ENCODE data around the gene MAP7D2.
"Not testable (repeated sequence)": the region's sequence is repeated elsewhere in the genome, so short reads cannot be mapped to it uniquely, and the experiment has no call there.

MAP7D2 gene

GRCh38 chrX:20139966-20140365 lies 23.3 kb upstream of the MAP7D2 start:
- H3K9ac ChIP-seq (ENCODE audit: low read length): no peak overlapping the region
- H3K36me3 ChIP-seq (ENCODE audit: control insufficient read depth, low read depth, low read length): peaks cover 39% of the 10 kb centered on the region
- no peak overlapping the region for H3K27ac ChIP-seq (ENCODE audit: low read length)
- H3K4me1 ChIP-seq (ENCODE audit: control insufficient read depth, low read depth, low read length): no peaks in the 10 kb centered on the region
- H3K4me3 ChIP-seq (ENCODE audit: low read length): peak overlapping the region; percentile 96
- H3K27me3 ChIP-seq (ENCODE audit: control insufficient read depth, insufficient read depth, low read length): no peaks in the 10 kb centered on the region
- peaks cover 6% of the 10 kb centered on the region for H3K9me3 ChIP-seq (ENCODE audit: control insufficient read depth, low read depth, low read length)

- Histone ChIP-seq H3K36me3 (ENCODE audit: control insufficient read depth, low read depth, low read length) (peaks cover 66% of the 10 kb centered on the region), H3K4me3 (ENCODE audit: low read length) (no peak overlapping the region), H3K27ac (ENCODE audit: low read length) (no peak overlapping the region), H3K9ac (ENCODE audit: low read length) (no peak overlapping the region), H3K4me1 (ENCODE audit: control insufficient read depth, low read depth, low read length) (no peaks in the 10 kb centered on the region), H3K27me3 (ENCODE audit: control insufficient read depth, insufficient read depth, low read length) (no peaks in the 10 kb centered on the region), H3K9me3 (ENCODE audit: control insufficient read depth, low read depth, low read length) (peaks cover 6% of the 10 kb centered on the region)
Observed at GRCh38 chrX:20135944-20136343, 19.2 kb upstream of the MAP7D2 start.

- no peak overlapping the region for H3K27ac ChIP-seq (ENCODE audit: low read length)
- H3K4me1 ChIP-seq (ENCODE audit: control insufficient read depth, low read depth, low read length): no peaks in the 10 kb centered on the region
- no peak overlapping the region for H3K4me3 ChIP-seq (ENCODE audit: low read length)
- peaks cover 4% of the 10 kb centered on the region for H3K9me3 ChIP-seq (ENCODE audit: control insufficient read depth, low read depth, low read length)
- H3K27me3 ChIP-seq (ENCODE audit: control insufficient read depth, insufficient read depth, low read length): no peaks in the 10 kb centered on the region
- peaks cover 71% of the 10 kb centered on the region for H3K36me3 ChIP-seq (ENCODE audit: control insufficient read depth, low read depth, low read length)
- no peak overlapping the region for H3K9ac ChIP-seq (ENCODE audit: low read length)
Observed at GRCh38 chrX:20132666-20133065, 16.0 kb upstream of the MAP7D2 start.

- Histone ChIP-seq H3K36me3 (ENCODE audit: control insufficient read depth, low read depth, low read length) (peaks cover 52% of the 10 kb centered on the region), H3K9me3 (ENCODE audit: control insufficient read depth, low read depth, low read length) (no peaks in the 10 kb centered on the region), H3K27me3 (ENCODE audit: control insufficient read depth, insufficient read depth, low read length) (no peaks in the 10 kb centered on the region)
Observed at GRCh38 chrX:20130357-20130756, 13.7 kb upstream of the MAP7D2 start.

GRCh38 chrX:20129547-20129946 lies 12.8 kb upstream of the MAP7D2 start:
- H3K4me1 ChIP-seq (ENCODE audit: control insufficient read depth, low read depth, low read length): no peaks in the 10 kb centered on the region

More at GRCh38 chrX:20130357-20130756, 13.7 kb upstream of the MAP7D2 start:
- Histone ChIP-seq H3K4me1 (ENCODE audit: control insufficient read depth, low read depth, low read length) (no peaks in the 10 kb centered on the region), H3K27ac (ENCODE audit: low read length) (no peak overlapping the region), H3K9ac (ENCODE audit: low read length) (no peak overlapping the region), H3K4me3 (ENCODE audit: low read length) (no peak overlapping the region)

GRCh38 chrX:20128670-20129069 lies 12.0 kb upstream of the MAP7D2 start:
- Histone ChIP-seq H3K9ac (ENCODE audit: low read length) (no peak overlapping the region), H3K36me3 (ENCODE audit: control insufficient read depth, low read depth, low read length) (peaks cover 49% of the 10 kb centered on the region), H3K4me1 (ENCODE audit: control insufficient read depth, low read depth, low read length) (no peaks in the 10 kb centered on the region), H3K27me3 (ENCODE audit: control insufficient read depth, insufficient read depth, low read length) (no peaks in the 10 kb centered on the region), H3K27ac (ENCODE audit: low read length) (no peak overlapping the region), H3K4me3 (ENCODE audit: low read length) (no peak overlapping the region), H3K9me3 (ENCODE audit: control insufficient read depth, low read depth, low read length) (peaks cover 3% of the 10 kb centered on the region)

More at GRCh38 chrX:20129547-20129946, 12.8 kb upstream of the MAP7D2 start:
- peaks cover 52% of the 10 kb centered on the region for H3K36me3 ChIP-seq (ENCODE audit: control insufficient read depth, low read depth, low read length)
- no peak overlapping the region for H3K9ac ChIP-seq (ENCODE audit: low read length)
- H3K27ac ChIP-seq (ENCODE audit: low read length): no peak overlapping the region
- no peaks in the 10 kb centered on the region for H3K27me3 ChIP-seq (ENCODE audit: control insufficient read depth, insufficient read depth, low read length)
- peaks cover 3% of the 10 kb centered on the region for H3K9me3 ChIP-seq (ENCODE audit: control insufficient read depth, low read depth, low read length)
- no peak overlapping the region for H3K4me3 ChIP-seq (ENCODE audit: low read length)

GRCh38 chrX:20127440-20127839 lies 10.7 kb upstream of the MAP7D2 start:
- not testable (repeated sequence) for H3K9me3 ChIP-seq (ENCODE audit: control insufficient read depth, low read depth, low read length); H3K9ac ChIP-seq (ENCODE audit: low read length); H3K27me3 ChIP-seq (ENCODE audit: control insufficient read depth, insufficient read depth, low read length); H3K27ac ChIP-seq (ENCODE audit: low read length); H3K4me3 ChIP-seq (ENCODE audit: low read length); H3K4me1 ChIP-seq (ENCODE audit: control insufficient read depth, low read depth, low read length)
- peaks cover 36% of the 10 kb centered on the region for H3K36me3 ChIP-seq (ENCODE audit: control insufficient read depth, low read depth, low read length)

GRCh38 chrX:20126833-20127232 lies 10.1 kb upstream of the MAP7D2 start:
- H3K4me1 ChIP-seq (ENCODE audit: control insufficient read depth, low read depth, low read length); H3K9ac ChIP-seq (ENCODE audit: low read length); H3K27ac ChIP-seq (ENCODE audit: low read length); H3K9me3 ChIP-seq (ENCODE audit: control insufficient read depth, low read depth, low read length); H3K4me3 ChIP-seq (ENCODE audit: low read length); H3K27me3 ChIP-seq (ENCODE audit: control insufficient read depth, insufficient read depth, low read length): not testable (repeated sequence)
- H3K36me3 ChIP-seq (ENCODE audit: control insufficient read depth, low read depth, low read length): peaks cover 30% of the 10 kb centered on the region

GRCh38 chrX:20124964-20125363 lies 8.3 kb upstream of the MAP7D2 start:
- no peak overlapping the region for H3K27ac ChIP-seq (ENCODE audit: low read length)
- H3K9me3 ChIP-seq (ENCODE audit: control insufficient read depth, low read depth, low read length): peaks cover 3% of the 10 kb centered on the region
- H3K4me3 ChIP-seq (ENCODE audit: low read length): no peak overlapping the region
- no peak overlapping the region for H3K9ac ChIP-seq (ENCODE audit: low read length)
- H3K27me3 ChIP-seq (ENCODE audit: control insufficient read depth, insufficient read depth, low read length): no peaks in the 10 kb centered on the region
- H3K4me1 ChIP-seq (ENCODE audit: control insufficient read depth, low read depth, low read length): no peaks in the 10 kb centered on the region
- H3K36me3 ChIP-seq (ENCODE audit: control insufficient read depth, low read depth, low read length): peaks cover 18% of the 10 kb centered on the region

- Histone ChIP-seq H3K9me3 (ENCODE audit: control insufficient read depth, low read depth, low read length) (peaks cover 11% of the 10 kb centered on the region), H3K9ac (ENCODE audit: low read length) (no peak overlapping the region), H3K36me3 (ENCODE audit: control insufficient read depth, low read depth, low read length) (no peaks in the 10 kb centered on the region), H3K4me1 (ENCODE audit: control insufficient read depth, low read depth, low read length) (no peaks in the 10 kb centered on the region), H3K27me3 (ENCODE audit: control insufficient read depth, insufficient read depth, low read length) (peaks cover 32% of the 10 kb centered on the region), H3K27ac (ENCODE audit: low read length) (no peak overlapping the region), H3K4me3 (ENCODE audit: low read length) (no peak overlapping the region)
Observed at GRCh38 chrX:20118065-20118824, 1.5 kb upstream of the MAP7D2 start.

GRCh38 chrX:20116087-20116576 lies 575 bp downstream of the MAP7D2 start:
- no peaks in the 10 kb centered on the region for H3K4me1 ChIP-seq (ENCODE audit: control insufficient read depth, low read depth, low read length)
- peaks cover 11% of the 10 kb centered on the region for H3K9me3 ChIP-seq (ENCODE audit: control insufficient read depth, low read depth, low read length)
- no peaks in the 10 kb centered on the region for H3K36me3 ChIP-seq (ENCODE audit: control insufficient read depth, low read depth, low read length)
- H3K27me3 ChIP-seq (ENCODE audit: control insufficient read depth, insufficient read depth, low read length): peaks cover 32% of the 10 kb centered on the region
- no peak overlapping the region for H3K27ac ChIP-seq (ENCODE audit: low read length)
- peak overlapping the region; percentile 35 for H3K4me3 ChIP-seq (ENCODE audit: low read length)
- H3K9ac ChIP-seq (ENCODE audit: low read length): no peak overlapping the region

Measured in iPS-18a (cell line).